SK-N-SH (cell line): ENCODE results near the gene MYCL. TPM values are rescaled to one million over a fixed set of nuclear protein-coding genes. Genes with fewer than 3 reads are reported as not detected.

Experiments
- CTCF ChIA-PET: fragments of 300-600, 350-600 bp; formaldehyde crosslinking; extraction: SDS; loops from one replicate; lab custom pipeline; 2021; lab: Yijun Ruan, JAX
- POLR2A ChIA-PET: fragments of 350-600 bp; sonication (Branson Sonifier 250); formaldehyde crosslinking; extraction: SDS; loops from one replicate; lab custom pipeline; 2020; ENCODE audit warnings: antibody characterized with exemption, inconsistent platforms; lab: Yijun Ruan, JAX
- DNase-seq: peaks from one replicate; pipeline ENCODE4 v3.0.0; 2012
- H2AFZ ChIP-seq: fragments of 200-600 bp; sonication (generic); 2 replicates; pipeline ENCODE4 v1.8.1; 2016; ENCODE audit warnings: antibody characterized with exemption, mild to moderate bottlenecking, low read depth
- H3F3A ChIP-seq: fragments of 200-600 bp; sonication (generic); replicated peaks from 2 replicates; pipeline ENCODE3; 2016; ENCODE audit warnings: antibody characterized with exemption, mild to moderate bottlenecking; ENCODE audit not compliant: insufficient read depth
- H3K27ac ChIP-seq, 2 experiments: fragments of 200-500 bp in 1 of 2; fragments of 200-600 bp in 1 of 2; sonication (Bioruptor generic) in 1 of 2; sonication (generic), shearing (Covaris generic) in 1 of 2; 2 replicates each; pipeline versions ENCODE4 v1.5.1 to v1.6.1; 2014 to 2016; ENCODE audit warnings: low read depth in 2 of 2, inconsistent platforms in 1 of 2, low read length in 1 of 2, mild to moderate bottlenecking in 1 of 2, mixed read lengths in 1 of 2
- H3K27me3 ChIP-seq: fragments of 200-600 bp; sonication (generic), shearing (Covaris generic); 2 replicates; pipeline ENCODE4 v1.6.1; 2016; ENCODE audit warnings: mixed run types; ENCODE audit not compliant: insufficient read depth
- H3K36me3 ChIP-seq, 2 experiments: fragments of 200-500 bp in 1 of 2; fragments of 200-600 bp in 1 of 2; sonication (Bioruptor generic) in 1 of 2; sonication (generic) in 1 of 2; replicated peaks in 1 of 2; 2 replicates each; pipeline versions ENCODE3 to v1.5.1; 2014 to 2016; ENCODE audit warnings: low read length in 1 of 2, mild to moderate bottlenecking in 1 of 2; ENCODE audit not compliant: insufficient read depth in 2 of 2, control insufficient read depth in 1 of 2
- H3K4me1 ChIP-seq, 2 experiments: fragments of 200-500 bp in 1 of 2; fragments of 200-600 bp in 1 of 2; sonication (Bioruptor generic) in 1 of 2; sonication (generic), shearing (Covaris generic) in 1 of 2; 2 replicates each; pipeline versions ENCODE4 v1.5.1 to v1.6.1; 2014 to 2016; ENCODE audit warnings: low read depth in 1 of 2, low read length in 1 of 2, mixed run types in 1 of 2; ENCODE audit not compliant: insufficient read depth in 2 of 2, control insufficient read depth in 1 of 2
- H3K4me2 ChIP-seq: fragments of 200-600 bp; sonication (generic), shearing (Covaris generic); 2 replicates; pipeline ENCODE4 v1.6.1; 2017; ENCODE audit warnings: mixed run types
- H3K4me3 ChIP-seq, 2 experiments: fragments of 200-500 bp in 1 of 2; fragments of 200-600 bp in 1 of 2; sonication (Bioruptor generic) in 1 of 2; sonication (generic), shearing (Covaris generic) in 1 of 2; 2 replicates each; pipeline versions ENCODE4 v1.5.1 to v1.8.1; 2014 to 2016; ENCODE audit warnings: low read depth in 2 of 2, inconsistent platforms in 1 of 2, low read length in 1 of 2, mild to moderate bottlenecking in 1 of 2, mixed read lengths in 1 of 2, moderate library complexity in 1 of 2
- H3K79me2 ChIP-seq: fragments of 200-600 bp; sonication (generic); 2 replicates; pipeline ENCODE4 v1.8.1; 2017; ENCODE audit warnings: mild to moderate bottlenecking; ENCODE audit not compliant: insufficient read depth
- H3K9ac ChIP-seq: fragments of 200-600 bp; sonication (generic); 2 replicates; pipeline ENCODE4 v1.6.1; 2017; ENCODE audit warnings: mixed run types
- H3K9me2 ChIP-seq: fragments of 200-600 bp; sonication (generic); 2 replicates; pipeline ENCODE4 v1.6.1; 2017; ENCODE audit warnings: mixed run types
- H3K9me3 ChIP-seq: fragments of 200-600 bp; sonication (generic); 2 replicates; pipeline ENCODE4 v1.6.1; 2017; ENCODE audit warnings: mixed run types, mild to moderate bottlenecking, moderate library complexity
- H4K20me1 ChIP-seq: fragments of 200-600 bp; sonication (generic); 2 replicates; pipeline ENCODE4 v1.6.1; 2017; ENCODE audit warnings: mild to moderate bottlenecking, mixed run types; ENCODE audit not compliant: insufficient read depth
- ELF1 ChIP-seq: IDR thresholded peaks from 2 replicates; pipeline ENCODE4 v1.4.0; 2012
- FOXJ3 ChIP-seq: sonication (generic); formaldehyde crosslinking; IDR thresholded peaks from 2 replicates; pipeline ENCODE4 v1.5.1; 2020; ENCODE audit warnings: mild to moderate bottlenecking, missing genetic modification reagents
- GATA2 ChIP-seq: sonication (generic); formaldehyde crosslinking; IDR thresholded peaks from 2 replicates; pipeline ENCODE4 v1.5.0; 2020; ENCODE audit warnings: mild to moderate bottlenecking, missing genetic modification reagents
- JUND ChIP-seq: IDR thresholded peaks from 2 replicates; pipeline ENCODE4 v1.4.0; 2012
- MXI1 ChIP-seq: IDR thresholded peaks from 2 replicates; pipeline ENCODE4 v1.6.1; 2012; ENCODE audit warnings: mild to moderate bottlenecking, low read depth, low read length, improper control_type of control experiment
- NFIC ChIP-seq: IDR thresholded peaks from 2 replicates; pipeline ENCODE4 v1.4.0; 2012; ENCODE audit warnings: borderline replicate concordance
- NRF1 ChIP-seq: IDR thresholded peaks from 2 replicates; pipeline ENCODE4 v1.6.1; 2012; ENCODE audit warnings: low read depth, mild to moderate bottlenecking, low read length
- POLR2AphosphoS5 ChIP-seq: IDR thresholded peaks from 2 replicates; pipeline ENCODE4 v1.6.1; 2012; ENCODE audit warnings: low read depth, low read length
- RAD21 ChIP-seq: IDR thresholded peaks from 2 replicates; pipeline ENCODE4 v1.6.1; 2012; ENCODE audit warnings: mild to moderate bottlenecking, low read length
- RFX5 ChIP-seq: IDR thresholded peaks from 2 replicates; pipeline ENCODE4 v1.6.1; 2012; ENCODE audit warnings: mild to moderate bottlenecking, improper control_type of control experiment, low read length
- RXRA ChIP-seq: IDR thresholded peaks from 2 replicates; pipeline ENCODE4 v1.4.0; 2012; ENCODE audit warnings: low read depth, mild to moderate bottlenecking, borderline replicate concordance
- YY1 ChIP-seq: IDR thresholded peaks from 2 replicates; pipeline ENCODE4 v1.4.0; 2012; ENCODE audit warnings: low read depth, mild to moderate bottlenecking
- WGBS: methylation state at CpG from one replicate; pipeline ENCODE4 v1.1.6; 2017; ENCODE audit warnings: low lambda C conversion rate; 5-methylcytosine and 5-hydroxymethylcytosine counted together
- polyA plus RNA-seq, 3 experiments: library from polyadenylated mRNA; depleted of rRNA; stranded (reverse); fragments of >200 nt; gene quantifications; 2 replicates each; pipeline ENCODE4 v1.2.3, GENCODE V29; 2012
- TF ChIP-seq, protein P1 (sequence below): IDR thresholded peaks from 2 replicates; pipeline ENCODE4; 2012
- TF ChIP-seq, protein P2 (sequence below): IDR thresholded peaks from 2 replicates; pipeline ENCODE4 v1.4.0; 2012; ENCODE audit warnings: low read depth, borderline replicate concordance
- TF ChIP-seq, protein P3 (sequence below): fragments of 150-350 bp; IDR thresholded peaks from 2 replicates; pipeline ENCODE4 v1.6.1; 2016; ENCODE audit warnings: mild to moderate bottlenecking, low read depth, low read length

The MYCL gene
- polyA plus RNA-seq, 1 of the 3 experiments (the other 2 are of a cell fraction) = 0.48 TPM

DNA sequence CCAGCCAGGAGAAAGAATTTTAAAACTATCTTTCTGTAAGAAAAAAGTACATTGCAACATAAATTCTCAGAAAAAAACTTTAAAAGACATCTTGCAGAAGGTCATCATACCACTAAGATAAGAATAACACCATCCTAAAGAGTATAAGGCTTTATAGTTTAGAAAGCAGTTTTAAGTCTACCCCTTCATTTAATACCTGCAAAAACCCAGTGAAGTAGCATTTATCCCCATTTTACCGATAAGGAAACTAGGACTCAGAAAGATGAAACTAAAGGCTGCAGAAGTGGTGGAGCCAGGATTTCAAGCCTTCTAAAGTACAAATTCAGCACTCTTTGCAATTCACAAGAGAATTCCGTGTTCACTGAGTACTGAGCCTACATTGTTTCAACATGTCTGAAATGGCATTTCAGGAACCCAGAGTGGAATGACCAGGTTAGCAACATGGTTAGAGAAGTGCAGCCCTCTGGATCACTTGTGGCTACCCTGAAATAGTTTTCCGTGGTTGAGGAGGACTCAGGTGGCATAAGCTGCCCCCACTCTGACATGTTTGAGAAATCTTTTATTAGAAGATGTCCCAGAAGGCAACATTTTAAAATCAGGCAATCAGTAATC, 6.7 kb downstream of the MYCL start:
- CTCF ChIA-PET = interaction anchor here (1.6 kb wide), 1 partner anchor 7 kb away, joined by 4 read pairs; no protein-coding TSS in a partner anchor
- no peaks in the 10 kb centered on the region for H3K36me3 ChIP-seq
- TF ChIP-seq, protein P1, sequence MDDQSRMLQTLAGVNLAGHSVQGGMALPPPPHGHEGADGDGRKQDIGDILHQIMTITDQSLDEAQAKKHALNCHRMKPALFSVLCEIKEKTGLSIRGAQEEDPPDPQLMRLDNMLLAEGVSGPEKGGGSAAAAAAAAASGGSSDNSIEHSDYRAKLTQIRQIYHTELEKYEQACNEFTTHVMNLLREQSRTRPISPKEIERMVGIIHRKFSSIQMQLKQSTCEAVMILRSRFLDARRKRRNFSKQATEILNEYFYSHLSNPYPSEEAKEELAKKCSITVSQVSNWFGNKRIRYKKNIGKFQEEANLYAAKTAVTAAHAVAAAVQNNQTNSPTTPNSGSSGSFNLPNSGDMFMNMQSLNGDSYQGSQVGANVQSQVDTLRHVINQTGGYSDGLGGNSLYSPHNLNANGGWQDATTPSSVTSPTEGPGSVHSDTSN = no peak
- TF ChIP-seq RAD21 = no peak
- no peak for TF ChIP-seq NRF1
- TF ChIP-seq RXRA = no peak
- no peak for TF ChIP-seq YY1
- TF ChIP-seq, protein P2, sequence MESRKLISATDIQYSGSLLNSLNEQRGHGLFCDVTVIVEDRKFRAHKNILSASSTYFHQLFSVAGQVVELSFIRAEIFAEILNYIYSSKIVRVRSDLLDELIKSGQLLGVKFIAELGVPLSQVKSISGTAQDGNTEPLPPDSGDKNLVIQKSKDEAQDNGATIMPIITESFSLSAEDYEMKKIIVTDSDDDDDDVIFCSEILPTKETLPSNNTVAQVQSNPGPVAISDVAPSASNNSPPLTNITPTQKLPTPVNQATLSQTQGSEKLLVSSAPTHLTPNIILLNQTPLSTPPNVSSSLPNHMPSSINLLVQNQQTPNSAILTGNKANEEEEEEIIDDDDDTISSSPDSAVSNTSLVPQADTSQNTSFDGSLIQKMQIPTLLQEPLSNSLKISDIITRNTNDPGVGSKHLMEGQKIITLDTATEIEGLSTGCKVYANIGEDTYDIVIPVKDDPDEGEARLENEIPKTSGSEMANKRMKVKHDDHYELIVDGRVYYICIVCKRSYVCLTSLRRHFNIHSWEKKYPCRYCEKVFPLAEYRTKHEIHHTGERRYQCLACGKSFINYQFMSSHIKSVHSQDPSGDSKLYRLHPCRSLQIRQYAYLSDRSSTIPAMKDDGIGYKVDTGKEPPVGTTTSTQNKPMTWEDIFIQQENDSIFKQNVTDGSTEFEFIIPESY = no peak
- no peak for TF ChIP-seq MXI1
- no peak for TF ChIP-seq RFX5
- no peak for TF ChIP-seq NFIC
- no peak for TF ChIP-seq ELF1
- TF ChIP-seq GATA2 = no peak
- TF ChIP-seq POLR2AphosphoS5 = no peak
- TF ChIP-seq, protein P3, sequence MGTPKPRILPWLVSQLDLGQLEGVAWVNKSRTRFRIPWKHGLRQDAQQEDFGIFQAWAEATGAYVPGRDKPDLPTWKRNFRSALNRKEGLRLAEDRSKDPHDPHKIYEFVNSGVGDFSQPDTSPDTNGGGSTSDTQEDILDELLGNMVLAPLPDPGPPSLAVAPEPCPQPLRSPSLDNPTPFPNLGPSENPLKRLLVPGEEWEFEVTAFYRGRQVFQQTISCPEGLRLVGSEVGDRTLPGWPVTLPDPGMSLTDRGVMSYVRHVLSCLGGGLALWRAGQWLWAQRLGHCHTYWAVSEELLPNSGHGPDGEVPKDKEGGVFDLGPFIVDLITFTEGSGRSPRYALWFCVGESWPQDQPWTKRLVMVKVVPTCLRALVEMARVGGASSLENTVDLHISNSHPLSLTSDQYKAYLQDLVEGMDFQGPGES = no peak
- no peak for TF ChIP-seq FOXJ3 (CRISPR knock-in tag)
- TF ChIP-seq JUND = no peak
- no peak overlapping the region for H2AFZ ChIP-seq
- H3K9ac ChIP-seq = no peak overlapping the region
- H4K20me1 ChIP-seq = no peaks in the 10 kb centered on the region
- no peaks in the 10 kb centered on the region for H3F3A ChIP-seq
- H3K79me2 ChIP-seq = no peaks in the 10 kb centered on the region
- no peaks in the 10 kb centered on the region for H3K9me2 ChIP-seq
- no peaks in the 10 kb centered on the region for H3K9me3 ChIP-seq
- no peak overlapping the region for H3K4me2 ChIP-seq
- POLR2A ChIA-PET = no interaction called here
- H3K27ac ChIP-seq = no peak overlapping the region
- peaks cover 0 to 13% of the 10 kb centered on the region in 2 experiments; a peak in 1 of 4 replicates for H3K4me1 ChIP-seq
- WGBS = 83% methylated on average over 3 of the region's 3 CpGs
- H3K27me3 ChIP-seq = no peaks in the 10 kb centered on the region; the same call in 1 of the 2 replicates
- no peak for DNase-seq
- H3K4me3 ChIP-seq = no peak overlapping the region
